Activated gamma-delta T cell treated with anti-CD3 and anti-CD28 coated beads, Interleukin-2, amount 50 U/mL, for 16 hours (primary cell): ENCODE data around the gene IZUMO4.

Experiments used
- DNase-seq: peaks from one replicate; pipeline ENCODE4 v3.0.0-alpha.2; 2020; ENCODE audit warnings: low read depth

Gene IZUMO4, protein sequence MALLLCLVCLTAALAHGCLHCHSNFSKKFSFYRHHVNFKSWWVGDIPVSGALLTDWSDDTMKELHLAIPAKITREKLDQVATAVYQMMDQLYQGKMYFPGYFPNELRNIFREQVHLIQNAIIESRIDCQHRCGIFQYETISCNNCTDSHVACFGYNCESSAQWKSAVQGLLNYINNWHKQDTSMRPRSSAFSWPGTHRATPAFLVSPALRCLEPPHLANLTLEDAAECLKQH

DNA sequence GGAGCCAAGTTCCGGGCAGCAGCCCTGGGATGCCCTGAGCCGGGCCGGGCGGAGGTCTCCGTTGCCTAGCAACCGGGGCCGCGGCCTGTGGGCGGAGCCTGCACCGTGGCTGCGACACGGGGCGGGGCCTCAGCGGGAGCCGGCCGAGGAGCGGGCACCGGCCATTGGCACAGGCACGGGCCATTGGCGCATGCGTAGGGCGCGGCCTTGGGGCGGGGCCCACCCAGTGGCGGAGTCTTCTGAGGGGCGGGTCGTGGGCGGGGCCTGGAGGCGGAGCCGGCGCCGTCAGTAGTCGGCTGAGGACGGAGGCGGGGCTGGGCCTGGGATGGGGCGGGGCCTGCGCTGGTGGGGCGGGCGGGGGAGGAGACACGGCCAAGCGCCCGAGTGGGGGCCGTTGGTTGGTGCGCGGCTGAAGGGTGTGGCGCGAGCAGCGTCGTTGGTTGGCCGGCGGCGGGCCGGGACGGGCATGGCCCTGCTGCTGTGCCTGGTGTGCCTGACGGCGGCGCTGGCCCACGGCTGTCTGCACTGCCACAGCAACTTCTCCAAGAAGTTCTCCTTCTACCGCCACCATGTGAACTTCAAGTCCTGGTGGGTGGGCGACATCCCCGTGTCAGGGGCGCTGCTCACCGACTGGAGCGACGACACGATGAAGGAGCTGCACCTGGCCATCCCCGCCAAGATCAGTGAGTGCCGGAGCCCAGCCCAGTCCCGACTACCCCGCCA, at the start of gene IZUMO4:
Gene IZUMO4 (plus strand): TSS at position 436 of the 723 bp plus-strand sequence. CDS start 31 bp downstream, at position 467.
- DNase-seq = peak; percentile 100

DNA sequence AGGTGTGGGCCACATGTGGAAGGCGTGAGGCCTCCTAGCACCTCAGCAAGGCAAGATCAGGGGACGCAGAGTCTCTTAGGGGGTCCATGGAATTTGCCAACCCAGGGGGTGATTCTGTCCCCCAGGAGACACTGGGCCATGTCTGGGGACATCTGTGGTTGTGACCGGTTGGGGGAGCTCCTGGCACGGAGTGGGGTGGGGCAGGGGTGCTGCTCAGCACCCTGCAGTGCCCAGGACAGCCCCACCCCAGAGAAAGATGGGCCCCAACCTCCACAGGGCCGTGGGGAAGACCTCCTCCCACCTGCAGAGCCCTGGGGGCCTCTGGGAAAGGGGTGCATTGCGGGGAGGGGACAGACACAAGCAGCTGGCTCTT, 49.7 kb upstream of the IZUMO4 start:
- no peak for DNase-seq

DNA sequence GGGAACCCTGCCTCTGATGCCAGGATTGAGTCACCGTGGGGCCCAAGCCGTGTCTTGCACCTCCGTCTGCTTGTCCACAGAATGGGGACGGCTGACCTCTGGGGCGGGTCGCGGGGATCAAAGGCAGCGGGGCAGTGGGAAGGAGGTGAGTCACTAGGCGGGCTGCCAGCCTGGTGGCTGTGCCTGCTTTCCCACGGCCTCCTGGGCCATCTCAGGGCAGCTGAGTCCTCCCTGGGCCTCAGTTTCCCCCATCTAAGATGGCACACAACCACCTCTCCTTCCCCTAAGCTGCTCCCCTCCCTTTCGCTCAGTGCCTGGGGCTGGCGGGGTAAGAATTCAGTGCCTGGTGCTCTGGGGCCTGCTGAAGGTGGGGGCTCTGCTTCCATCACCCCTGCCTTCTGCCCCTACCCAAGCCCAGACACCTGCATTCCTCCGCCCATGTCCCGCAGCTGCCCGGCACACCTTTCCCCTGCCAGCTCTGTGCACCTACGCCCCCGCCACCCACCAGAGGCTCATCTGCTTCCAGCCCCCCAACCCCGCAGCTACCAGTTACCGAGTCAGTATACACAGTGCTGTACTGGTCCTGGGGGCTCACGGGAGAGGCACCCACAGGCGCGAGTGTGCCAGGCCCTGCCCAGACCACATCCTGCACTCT, 49.1 kb upstream of the IZUMO4 start:
- DNase-seq = no peak

DNA sequence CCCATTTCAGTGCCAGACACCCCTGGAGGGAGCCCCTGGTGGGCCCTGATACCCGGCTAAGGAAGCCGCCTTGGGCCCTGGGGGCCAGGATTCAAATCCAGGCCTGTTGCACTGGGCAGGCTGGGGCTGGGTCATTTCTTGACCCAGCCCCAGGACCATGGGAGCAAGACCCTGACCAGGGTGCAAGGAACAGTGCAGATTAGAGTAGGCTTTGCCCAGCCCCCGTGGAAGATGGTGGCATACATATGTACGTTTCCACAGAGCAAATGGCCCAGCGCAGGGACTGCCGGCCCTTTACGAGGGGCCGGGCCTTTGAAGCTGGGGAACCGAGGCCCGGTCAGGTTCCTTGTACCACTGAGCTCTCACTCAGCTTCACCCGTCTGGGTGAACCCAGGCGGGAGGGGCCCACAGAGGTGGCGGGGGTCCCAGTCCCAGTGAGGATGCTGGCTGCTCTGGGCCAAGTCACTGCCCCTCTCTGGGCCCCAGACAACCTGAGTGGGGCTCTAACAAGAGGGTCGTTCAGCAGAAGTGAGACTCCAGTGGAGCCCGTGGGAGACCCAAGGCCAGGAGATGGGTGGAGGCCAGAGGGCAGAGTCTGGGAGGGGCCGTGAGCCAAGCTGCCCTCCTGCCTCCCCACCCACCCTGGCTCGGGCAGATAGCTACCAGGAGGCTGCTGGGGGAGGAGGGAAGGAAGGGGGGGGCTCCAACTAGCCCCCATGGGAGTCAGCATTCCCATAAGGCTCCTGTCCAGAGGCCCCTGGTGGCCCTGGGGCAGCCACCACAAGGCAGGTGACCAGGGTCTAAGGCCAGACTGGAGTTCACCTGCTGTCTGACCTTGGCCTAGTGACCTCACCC, 48.4 kb upstream of the IZUMO4 start:
- no peak for DNase-seq

DNA sequence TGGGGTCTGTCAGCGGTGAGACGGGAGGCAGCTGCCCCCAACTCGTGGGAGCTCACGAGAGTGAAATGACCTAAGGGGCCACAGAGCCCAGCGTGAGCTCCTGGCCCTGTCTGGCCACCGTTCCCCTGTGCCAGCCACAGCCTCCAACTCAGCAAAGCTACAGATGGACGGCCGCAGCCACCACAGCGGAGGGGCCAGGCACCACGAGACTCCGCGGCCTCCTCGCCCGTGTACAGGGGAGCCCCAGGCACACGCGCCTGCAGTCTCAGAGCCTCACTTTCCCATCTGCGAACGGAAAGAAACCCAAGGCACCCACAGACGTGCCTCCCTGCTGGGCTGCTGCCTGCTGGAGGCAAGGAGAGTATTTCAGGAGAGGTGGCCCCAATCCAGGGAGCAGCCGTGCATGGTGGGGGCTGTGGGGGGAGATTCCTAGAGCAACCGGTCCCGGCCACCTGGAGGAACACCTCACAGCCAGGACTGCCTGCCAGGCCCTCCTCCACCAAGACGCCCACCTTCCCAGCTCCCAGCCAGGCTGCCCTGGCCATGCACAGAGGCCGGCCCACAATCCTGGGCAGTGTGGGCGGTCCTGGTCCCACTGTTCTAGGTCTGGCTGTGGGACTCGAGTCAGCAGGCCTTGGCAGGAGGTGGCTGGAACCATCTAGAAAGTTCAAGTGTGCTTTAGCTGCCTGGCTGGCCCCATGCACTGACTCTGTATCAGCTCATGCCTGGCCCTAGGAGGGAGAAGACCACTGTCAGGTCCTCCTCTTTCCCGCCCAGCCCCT, 47.6 kb upstream of the IZUMO4 start:
- no peak for DNase-seq

DNA sequence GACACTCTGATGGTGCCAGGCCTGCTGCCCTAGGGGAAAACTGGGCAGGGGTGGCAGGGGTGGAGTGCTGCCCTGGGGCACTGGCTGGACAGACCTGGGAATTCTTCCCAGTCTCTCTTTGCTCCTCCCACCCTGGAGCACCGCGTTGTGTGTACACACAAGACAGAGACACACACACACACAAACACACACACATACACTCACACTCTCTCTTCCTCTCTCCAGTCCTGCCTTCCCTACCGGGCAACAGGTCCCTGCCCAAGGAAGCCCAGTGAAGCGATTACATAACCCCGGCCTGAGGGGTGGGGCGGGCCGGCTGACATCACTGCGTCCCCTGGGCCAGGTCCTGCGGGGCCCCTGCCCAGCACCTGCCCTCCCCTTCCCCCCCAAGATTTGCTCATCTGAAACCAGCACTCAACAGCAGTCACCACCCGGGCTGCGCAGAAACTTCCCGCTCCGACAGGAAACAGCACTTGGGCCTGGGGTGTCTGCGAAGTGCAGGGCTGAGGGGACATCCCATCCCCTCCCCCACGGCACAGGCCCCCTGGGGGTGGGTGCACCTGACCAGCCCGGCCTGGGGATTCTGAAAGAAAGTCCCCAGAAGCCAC, 46.9 kb upstream of the IZUMO4 start:
- DNase-seq = peak; percentile 33

DNA sequence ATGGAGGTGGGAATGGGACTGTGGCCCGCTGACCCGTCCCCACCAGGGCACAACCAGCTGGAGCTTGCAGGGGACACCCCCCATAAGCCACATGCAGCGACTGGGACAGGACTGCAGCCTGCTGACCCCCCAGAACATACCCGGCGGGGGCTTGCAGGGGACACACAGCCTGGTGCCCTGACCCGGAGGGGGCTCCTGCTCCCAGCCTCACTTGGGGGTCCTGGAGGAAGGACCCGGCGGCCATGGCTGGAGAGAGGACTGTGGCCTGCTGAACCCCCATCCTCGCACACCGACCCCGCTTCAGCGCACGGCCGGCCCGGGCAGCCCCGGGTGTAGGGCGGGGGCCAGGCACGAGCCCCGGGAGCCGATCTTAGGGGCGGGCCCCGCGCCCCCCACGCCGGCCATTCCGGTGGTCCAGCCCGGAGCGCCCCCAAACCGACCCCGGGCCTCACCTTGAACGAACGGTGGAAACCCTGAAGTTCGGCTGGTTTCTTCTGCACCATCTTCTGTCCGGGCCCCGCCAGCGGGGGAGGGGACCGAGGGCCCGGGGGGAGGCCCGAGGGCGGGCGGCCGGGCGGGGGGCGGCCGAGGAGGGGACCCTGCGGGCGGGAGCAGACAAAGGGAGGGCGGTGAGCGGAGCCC, 46.2 kb upstream of the IZUMO4 start:
- DNase-seq = no peak

DNA sequence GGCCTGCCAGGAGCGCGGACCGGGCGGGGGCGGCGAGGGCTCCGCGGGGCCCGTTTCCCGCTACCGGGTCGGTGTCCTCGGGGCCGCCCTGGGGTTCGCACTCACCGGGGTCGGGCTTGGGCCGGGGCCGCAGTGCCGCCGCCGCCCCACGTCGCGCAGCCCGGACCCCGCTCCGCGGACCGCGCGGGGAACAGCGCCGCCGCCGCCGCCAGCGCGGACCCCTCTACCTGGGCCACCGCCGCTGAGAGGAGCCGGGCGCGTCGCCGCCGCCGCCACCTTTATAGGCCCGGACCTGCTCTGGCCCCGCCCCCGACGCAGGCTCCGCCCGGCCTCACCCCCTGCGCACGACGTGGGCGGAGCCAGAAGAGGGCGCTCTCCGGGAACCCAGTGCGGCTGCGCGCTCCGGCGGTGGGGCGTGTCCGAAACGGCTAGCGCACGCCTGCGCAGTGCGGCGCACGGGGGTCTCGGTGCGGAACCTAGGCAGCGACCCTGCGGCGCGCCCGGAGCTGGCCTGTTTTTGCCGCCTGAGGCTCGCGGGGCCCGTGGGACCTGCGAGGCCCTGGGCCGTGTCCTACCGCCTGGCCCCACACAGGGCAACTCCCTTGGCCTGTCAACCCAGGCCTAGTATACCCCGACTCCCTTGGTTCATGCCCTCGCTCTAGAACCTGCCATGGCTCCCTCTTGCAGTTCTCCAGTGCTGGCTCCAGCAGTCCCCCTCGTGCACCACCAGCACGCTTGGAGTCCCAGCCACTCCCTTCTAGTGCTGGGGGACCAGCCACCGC, 45.5 kb upstream of the IZUMO4 start, which contains the start of gene MKNK2:
Gene MKNK2 (minus strand): TSS at position 254 of the 782 bp plus-strand sequence. CDS start 393 bp downstream, outside the sequence.
- peak; percentile 93 for DNase-seq

DNA sequence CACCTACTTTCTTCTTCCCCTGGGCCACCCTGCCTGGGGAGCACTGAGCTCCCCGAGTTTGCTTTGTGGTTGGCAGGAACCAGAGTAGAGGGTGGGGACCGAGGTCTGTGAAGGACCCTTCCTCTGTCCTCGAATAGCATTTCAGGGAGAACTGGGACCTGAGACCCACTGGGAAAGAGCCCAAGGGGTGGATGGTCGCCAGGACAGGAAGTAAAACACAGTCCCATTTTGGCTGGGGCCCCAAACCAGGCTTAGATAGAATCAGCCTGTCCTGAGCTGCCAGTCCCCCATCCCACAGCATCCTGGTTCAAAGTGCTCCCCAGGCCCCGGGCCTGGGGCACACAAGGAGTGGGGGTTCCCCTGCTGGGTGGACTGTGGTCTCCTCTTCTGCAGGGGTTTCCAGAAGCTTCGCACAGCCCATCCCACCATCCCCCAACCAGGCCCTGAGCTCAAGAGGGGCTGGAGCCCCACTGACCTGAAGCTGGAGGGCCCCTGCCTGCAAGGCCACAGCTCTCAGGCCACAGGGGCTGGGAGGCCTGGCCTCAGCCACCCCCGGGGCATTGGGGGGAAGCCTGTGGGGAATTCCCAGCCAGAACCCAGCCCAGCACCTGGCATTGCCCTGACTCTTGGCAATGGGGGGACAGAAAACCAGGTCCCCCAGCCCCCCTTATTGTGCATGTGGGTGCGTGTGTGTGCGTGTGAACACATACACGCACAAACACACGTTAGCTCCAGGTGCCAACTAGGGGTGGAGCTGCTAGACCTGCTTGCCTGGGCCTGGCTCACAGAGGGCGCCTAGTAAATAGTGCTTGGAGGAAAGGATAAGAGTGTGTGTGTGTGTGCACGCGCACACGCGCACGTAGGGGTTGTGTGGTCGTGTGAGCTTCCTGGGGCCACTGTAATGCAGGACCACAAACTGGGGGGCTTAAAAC, 44.7 kb upstream of the IZUMO4 start:
- DNase-seq = peak; percentile 32

DNA sequence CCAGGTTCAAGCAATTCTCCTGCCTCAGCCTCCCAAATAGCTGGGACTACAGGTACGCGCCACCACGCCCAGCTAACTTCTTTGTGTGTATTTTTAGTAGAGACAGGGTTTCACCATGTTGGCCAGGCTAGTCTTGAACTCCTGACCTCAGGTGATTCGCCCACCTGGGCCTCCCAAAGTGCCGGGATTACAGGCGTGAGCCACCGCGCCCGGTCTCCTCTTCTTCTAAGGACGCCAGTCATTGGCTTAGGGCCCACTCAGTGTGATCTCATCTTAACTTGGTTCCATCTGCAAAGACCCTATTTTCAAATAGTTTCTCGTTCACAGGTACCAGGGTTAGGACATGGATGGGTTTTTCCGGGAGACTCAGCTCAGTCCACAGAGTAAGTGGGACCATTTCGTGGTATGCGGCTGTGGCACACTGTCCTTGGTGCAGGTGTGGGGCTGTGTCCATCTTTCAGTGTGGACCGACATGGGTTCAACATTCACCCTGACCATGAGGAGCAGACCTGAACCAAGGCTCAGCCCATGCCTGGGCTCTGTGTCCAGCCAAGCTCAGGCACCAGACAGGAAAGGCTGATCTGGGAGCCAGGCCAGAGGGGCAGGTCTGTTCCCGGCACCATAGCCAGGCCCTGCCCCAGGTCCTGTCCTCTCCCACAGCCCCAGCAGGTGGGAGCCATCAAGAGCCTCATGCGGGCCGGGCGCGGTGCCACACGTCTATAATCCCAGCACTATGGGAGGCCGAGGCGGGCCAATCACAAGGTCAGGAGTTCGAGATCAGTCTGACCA, 42.9 kb upstream of the IZUMO4 start:
- DNase-seq = no peak

DNA sequence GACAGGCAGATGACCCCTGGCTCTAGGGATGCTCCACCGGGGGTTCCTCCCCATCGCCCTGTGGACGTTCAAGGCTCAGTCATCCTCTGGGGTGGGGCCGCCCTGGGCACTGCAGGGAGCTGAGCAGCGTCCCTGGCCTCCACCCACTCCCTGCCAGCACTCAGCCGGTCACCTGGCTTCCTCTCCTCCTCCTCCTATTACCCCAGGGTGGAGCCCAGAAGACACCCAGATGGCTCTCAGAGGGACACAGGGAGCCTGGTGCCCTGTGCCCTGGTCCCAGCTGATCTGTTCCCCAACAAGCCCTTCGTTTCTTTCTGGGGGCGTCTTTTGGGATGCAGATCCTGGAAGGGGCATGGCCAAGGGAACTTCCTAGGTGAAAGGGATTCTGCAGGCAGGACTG, 42.0 kb upstream of the IZUMO4 start:
- DNase-seq = no peak

DNA sequence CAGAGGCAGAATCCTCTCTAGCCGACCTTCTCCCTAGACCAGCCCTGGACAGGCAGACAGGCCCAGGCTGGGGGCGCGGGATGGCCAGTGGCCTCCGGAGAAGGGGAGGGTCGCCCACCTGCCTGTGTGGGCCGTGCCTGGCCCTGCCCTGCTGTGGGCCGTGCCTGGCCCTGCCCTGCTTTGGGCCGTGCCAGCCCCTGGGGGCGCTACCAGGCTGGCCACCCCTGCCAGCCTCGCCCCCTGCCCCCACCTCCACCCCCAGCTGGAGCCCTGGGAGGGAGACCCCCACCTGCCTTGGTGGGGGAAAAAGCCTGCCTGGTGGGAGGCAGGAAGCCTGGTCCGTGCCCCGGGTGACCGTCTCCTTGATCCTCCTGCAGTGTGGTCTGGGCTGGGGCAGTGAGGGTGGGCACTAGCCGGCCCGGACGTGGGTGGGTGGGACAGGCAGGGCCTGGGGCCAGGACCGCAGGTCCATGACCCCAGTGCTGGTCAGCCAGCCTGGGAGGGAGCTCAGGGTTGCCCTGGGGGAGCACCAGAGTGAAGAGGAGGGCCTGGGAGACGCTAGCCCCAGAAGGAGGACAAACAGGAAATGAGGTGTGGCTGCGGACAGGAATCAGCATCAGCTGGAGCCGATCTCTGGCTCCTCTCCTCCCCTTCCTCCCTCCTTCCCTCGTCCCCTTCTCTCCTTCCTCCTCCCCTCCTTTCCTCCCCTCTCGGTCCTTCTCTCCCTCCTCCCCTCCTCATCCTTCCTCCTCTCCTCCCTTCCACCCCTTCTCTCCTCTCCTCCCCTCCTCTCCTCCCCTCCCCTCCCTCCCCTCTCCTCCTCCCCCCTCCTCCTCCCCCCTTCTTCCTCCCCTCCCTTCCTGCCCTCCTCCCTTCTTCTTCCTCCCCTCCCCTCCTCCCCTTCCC, 40.5 kb upstream of the IZUMO4 start:
- no peak for DNase-seq

DNA sequence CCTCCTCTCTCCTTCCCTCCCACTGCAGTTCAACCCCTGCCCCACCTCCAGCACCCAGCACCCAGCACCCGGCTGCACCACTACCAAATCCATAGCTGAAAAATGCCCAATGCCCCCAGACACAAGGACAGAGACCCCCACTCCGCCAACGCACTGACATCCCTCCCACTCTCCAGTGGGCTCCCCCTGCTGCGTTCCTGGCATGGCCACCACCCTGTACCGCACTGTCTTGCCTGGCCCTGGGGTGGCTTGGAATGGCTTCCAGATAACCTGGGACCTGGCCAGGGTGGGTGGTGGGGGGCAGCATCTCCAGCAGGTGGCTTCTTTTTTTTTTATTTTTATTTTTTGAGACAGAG, 39.9 kb upstream of the IZUMO4 start:
- no peak for DNase-seq

DNA sequence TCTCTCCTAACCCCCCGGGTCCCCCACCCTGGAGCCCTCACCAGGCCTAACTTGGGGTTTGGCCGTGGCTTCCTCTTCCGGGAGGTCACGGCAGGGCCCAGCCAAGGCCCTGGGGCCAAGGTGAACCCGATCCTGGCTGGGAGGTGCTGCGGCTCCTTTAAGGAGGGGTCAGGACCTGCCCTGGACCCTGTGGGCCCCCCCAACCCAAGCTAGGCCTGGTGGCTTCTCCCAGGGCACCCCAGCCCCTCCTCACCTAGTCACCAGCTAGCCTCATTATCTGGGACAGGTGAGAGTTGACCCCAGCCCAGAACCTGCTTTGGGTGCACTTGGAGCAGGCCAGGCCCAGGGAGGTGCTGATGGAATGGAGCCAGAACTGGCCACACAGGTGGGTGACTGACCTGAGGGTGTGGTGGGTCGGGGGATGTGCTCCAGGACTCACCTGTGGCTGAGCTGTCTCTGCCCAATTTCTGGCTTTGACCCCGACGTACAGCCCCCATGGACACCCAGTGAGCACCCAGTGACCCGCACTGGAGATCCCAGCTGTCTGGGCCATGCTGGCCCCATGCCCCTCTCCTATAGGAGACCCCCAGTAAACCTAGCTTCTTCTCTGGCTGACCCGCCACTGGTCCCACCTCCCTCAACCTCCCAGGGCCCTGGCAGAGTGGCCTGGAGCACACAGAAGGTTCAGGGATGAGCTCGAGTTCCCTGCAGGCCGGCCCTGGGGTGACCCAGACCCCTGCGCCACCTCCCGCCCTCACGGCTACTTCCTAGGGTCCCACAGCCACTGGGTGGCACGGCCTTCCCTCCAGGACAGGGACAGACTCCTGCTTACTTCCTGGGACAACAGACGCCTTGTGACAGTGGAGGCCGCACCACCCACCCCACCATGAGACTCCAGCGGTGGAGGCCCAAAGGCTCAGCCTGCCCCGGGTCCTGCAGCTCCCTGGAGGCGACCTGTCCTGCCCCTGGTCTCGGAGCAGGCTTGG, 38.9 kb upstream of the IZUMO4 start:
- DNase-seq = no peak
